Chondrocyte (in vitro differentiated cells): ENCODE data around the gene HTR2A. TPM values are rescaled to one million over a fixed set of nuclear protein-coding genes. Genes with fewer than 3 reads are reported as not detected.

Experiments used
- DNase-seq: peaks from one replicate; pipeline ENCODE4 v3.0.0; 2021; ENCODE audit warnings: mixed read lengths, low spot score
- H3K27ac Mint-ChIP-seq: one replicate; pipeline ENCODE4 v1.8.0; 2021; ENCODE audit warnings: mild to moderate bottlenecking, moderate library complexity, mixed read lengths; ENCODE audit not compliant: unreplicated experiment
- H3K27me3 Mint-ChIP-seq: 2 replicates; pipeline ENCODE4 v1.8.0; 2021; ENCODE audit warnings: low read depth, mixed read lengths
- H3K36me3 Mint-ChIP-seq: 2 replicates; pipeline ENCODE4 v1.8.0; 2021; ENCODE audit warnings: low read depth, mixed read lengths
- H3K4me1 Mint-ChIP-seq: 2 replicates; pipeline ENCODE4 v1.8.0; 2021; ENCODE audit warnings: low read depth, mild to moderate bottlenecking, mixed read lengths
- H3K4me3 Mint-ChIP-seq: one replicate; pipeline ENCODE4 v1.8.0; 2021; ENCODE audit warnings: mild to moderate bottlenecking, moderate library complexity, mixed read lengths; ENCODE audit not compliant: unreplicated experiment
- H3K9me3 Mint-ChIP-seq: 2 replicates; pipeline ENCODE4 v1.8.0; 2021; ENCODE audit warnings: low read depth, mixed read lengths
- total RNA-seq: library from RNA; stranded (reverse); gene quantifications from 3 replicates; pipeline ENCODE4 v1.2.1, GENCODE V29; 2021
- TF ChIP-seq, protein P1 (sequence below): fragments of 200-600 bp; sonication (generic); IDR thresholded peaks from 2 replicates; pipeline ENCODE4 v1.5.0; 2021; ENCODE audit warnings: antibody characterized with exemption, mild to moderate bottlenecking, moderate library complexity

The HTR2A gene
- total RNA-seq, 1 donor from 2014 or later, result 0.37 TPM

DNA sequence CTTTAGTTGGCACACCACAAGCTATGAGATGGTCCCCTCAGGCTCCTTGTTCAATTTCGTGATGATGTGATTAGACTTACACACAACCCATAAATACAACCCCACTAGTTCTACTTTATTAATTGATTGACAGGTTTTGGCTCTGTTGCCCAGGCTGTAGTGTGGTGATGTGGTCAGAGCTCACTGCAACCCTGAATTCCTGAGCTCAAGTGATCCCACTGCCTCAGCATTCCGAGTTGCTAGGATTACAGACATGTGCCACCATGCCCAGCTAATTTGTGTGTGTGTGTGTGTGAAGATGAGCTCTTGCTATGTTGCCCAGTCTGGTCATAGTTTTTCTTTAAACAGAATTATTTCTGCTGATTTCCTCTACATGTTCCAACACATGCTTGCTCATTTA, 17.5 kb upstream of the HTR2A start:
- H3K27ac Mint-ChIP-seq, result no peak overlapping the region
- no peaks in the 10 kb centered on the region for H3K4me1 Mint-ChIP-seq
- TF ChIP-seq, protein P1, sequence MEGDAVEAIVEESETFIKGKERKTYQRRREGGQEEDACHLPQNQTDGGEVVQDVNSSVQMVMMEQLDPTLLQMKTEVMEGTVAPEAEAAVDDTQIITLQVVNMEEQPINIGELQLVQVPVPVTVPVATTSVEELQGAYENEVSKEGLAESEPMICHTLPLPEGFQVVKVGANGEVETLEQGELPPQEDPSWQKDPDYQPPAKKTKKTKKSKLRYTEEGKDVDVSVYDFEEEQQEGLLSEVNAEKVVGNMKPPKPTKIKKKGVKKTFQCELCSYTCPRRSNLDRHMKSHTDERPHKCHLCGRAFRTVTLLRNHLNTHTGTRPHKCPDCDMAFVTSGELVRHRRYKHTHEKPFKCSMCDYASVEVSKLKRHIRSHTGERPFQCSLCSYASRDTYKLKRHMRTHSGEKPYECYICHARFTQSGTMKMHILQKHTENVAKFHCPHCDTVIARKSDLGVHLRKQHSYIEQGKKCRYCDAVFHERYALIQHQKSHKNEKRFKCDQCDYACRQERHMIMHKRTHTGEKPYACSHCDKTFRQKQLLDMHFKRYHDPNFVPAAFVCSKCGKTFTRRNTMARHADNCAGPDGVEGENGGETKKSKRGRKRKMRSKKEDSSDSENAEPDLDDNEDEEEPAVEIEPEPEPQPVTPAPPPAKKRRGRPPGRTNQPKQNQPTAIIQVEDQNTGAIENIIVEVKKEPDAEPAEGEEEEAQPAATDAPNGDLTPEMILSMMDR, result no peak
- no peak overlapping the region for H3K4me3 Mint-ChIP-seq
- H3K9me3 Mint-ChIP-seq, result no peaks in the 10 kb centered on the region
- DNase-seq, result no peak
- H3K36me3 Mint-ChIP-seq, result no peaks in the 10 kb centered on the region
- peaks cover 32% of the 10 kb centered on the region for H3K27me3 Mint-ChIP-seq

DNA sequence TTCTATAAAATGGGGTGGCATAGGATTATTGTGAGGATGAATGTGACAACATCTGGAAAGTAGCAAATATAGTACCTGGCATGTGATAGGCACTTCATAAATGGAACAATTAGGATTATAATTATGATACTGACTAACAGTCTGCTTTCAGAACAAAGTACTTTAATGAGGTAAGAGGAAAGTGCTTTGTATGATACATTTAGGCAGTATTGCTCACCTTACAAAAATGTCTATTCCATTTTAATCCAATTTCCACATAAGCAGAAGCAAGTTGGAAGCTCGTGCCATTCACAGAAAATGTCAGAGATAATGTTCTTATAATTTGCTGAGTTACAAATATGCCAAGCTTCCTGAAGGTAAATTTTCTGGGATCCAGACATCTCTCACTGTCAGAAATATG, 16.9 kb upstream of the HTR2A start:
- H3K27me3 Mint-ChIP-seq, result peaks cover 34% of the 10 kb centered on the region
- no peak for DNase-seq
- TF ChIP-seq, protein P1, result no peak
- no peaks in the 10 kb centered on the region for H3K36me3 Mint-ChIP-seq
- H3K9me3 Mint-ChIP-seq, result no peaks in the 10 kb centered on the region
- H3K27ac Mint-ChIP-seq, result no peak overlapping the region
- H3K4me1 Mint-ChIP-seq, result peaks cover 3% of the 10 kb centered on the region
- H3K4me3 Mint-ChIP-seq, result no peak overlapping the region

DNA sequence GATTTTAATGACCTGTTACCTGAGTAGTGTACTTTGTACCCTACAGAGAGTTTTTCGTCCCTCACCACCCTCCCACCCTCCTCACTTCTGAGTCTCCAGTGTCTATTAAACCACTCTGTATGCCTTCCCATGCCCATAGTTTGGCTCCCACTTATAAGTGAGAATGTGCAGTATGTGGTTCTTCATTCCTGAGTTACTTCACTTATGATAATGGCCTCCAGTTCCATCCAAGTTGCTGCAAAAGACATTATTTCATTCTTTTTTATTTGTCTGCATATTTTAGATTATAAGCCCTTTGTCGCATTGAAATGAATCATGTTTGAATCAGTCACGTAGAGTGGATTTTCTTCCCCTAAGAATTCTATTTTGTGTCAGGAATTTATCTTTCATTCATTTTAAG, 12.2 kb upstream of the HTR2A start:
- Mint-ChIP-seq H3K27me3 (peaks cover 26% of the 10 kb centered on the region), H3K4me1 (peaks cover 3% of the 10 kb centered on the region), H3K4me3 (no peak overlapping the region), H3K36me3 (no peaks in the 10 kb centered on the region), H3K9me3 (no peaks in the 10 kb centered on the region), H3K27ac (no peak overlapping the region)
- TF ChIP-seq, protein P1, result no peak
- no peak for DNase-seq

DNA sequence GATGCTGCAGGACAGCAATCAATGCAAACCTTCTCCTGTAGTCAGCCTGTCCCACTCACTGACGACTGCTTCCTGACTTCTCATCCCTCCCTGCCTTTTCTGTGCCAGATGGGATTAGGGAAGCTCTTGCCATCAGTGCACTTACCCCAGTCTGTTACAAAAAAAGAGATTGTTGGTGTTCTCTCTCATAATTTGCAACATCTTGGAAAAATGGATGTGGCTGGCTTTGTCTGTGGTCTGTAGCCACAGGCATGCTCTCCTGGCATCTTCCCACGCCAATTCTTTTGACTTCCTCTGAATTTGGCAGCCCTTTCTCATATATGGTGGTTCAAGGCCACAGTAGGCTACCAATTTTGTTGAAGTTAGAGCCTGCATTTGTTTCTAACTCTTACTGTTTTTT, 11.6 kb upstream of the HTR2A start:
- no peak overlapping the region for H3K27ac Mint-ChIP-seq
- TF ChIP-seq, protein P1, result no peak
- H3K9me3 Mint-ChIP-seq, result no peaks in the 10 kb centered on the region
- H3K4me3 Mint-ChIP-seq, result no peak overlapping the region
- peaks cover 26% of the 10 kb centered on the region for H3K27me3 Mint-ChIP-seq
- H3K4me1 Mint-ChIP-seq, result peaks cover 8% of the 10 kb centered on the region
- DNase-seq, result no peak
- no peaks in the 10 kb centered on the region for H3K36me3 Mint-ChIP-seq

DNA sequence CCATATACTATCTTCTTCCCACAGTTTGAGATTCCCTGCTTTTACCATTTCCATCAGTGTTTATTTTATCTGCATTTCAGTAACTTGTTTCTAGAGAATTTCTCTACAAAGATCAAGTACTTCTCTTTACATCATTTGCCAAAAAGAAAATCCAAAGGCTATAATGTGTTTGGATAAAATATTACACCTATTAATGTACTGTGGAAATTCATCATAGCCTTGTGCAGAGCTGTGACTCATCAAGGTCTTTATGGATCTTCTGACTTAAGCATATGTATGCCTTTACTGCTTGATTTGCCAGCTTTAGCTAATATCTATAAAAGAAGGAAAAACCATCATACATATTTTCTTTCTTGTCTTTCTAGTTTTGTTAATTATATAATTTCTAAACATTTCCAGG, 9.6 kb upstream of the HTR2A start:
- Mint-ChIP-seq H3K36me3 (no peaks in the 10 kb centered on the region), H3K27ac (no peak overlapping the region), H3K4me1 (peaks cover 8% of the 10 kb centered on the region), H3K9me3 (no peaks in the 10 kb centered on the region), H3K27me3 (peaks cover 25% of the 10 kb centered on the region), H3K4me3 (no peak overlapping the region)
- TF ChIP-seq, protein P1, result no peak
- no peak for DNase-seq
